ENCODE measurements around the gene LYL1. TPM values are rescaled to one million over a fixed set of nuclear protein-coding genes. Genes with fewer than 3 reads are reported as not detected.
A peak's percentile ranks its signal among the peaks of the same experiment; 100 is the strongest.

LYL1 gene
- total RNA-seq, 2 experiments from 2014 or later: 2.0 to 2.5 TPM

DNA sequence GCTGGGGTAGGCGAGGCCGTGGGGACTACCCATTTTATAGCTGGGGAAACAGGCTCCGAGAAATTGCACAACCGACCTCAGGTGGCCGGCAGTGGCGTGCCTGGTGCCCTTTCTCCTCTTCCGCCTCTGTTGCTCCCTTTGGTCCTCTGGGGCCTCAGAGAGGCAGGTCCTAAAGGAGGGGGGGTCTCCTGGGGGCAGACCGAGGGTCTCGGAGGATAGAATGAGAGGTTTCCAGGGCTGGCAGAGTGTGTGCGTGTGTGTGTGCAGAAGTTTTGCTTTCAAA, 36.2 kb upstream of the LYL1 start:
- DNase-seq: no peak
- CTCF ChIA-PET: no interaction called here
- Mint-ChIP-seq H3K4me1 (peaks cover 4% of the 10 kb centered on the region), H3K27ac (no peak overlapping the region), H3K27me3 (no peaks in the 10 kb centered on the region), H3K4me3 (no peak overlapping the region), H3K36me3 (ENCODE audit: low read depth) (peaks cover 9% of the 10 kb centered on the region), H3K9me3 (ENCODE audit: low read depth) (no peaks in the 10 kb centered on the region)
- ATAC-seq: no peak
- POLR2A ChIA-PET: no interaction called here
- intact Hi-C loops (cut with DNase I, micrococcal nuclease): no loop called here

DNA sequence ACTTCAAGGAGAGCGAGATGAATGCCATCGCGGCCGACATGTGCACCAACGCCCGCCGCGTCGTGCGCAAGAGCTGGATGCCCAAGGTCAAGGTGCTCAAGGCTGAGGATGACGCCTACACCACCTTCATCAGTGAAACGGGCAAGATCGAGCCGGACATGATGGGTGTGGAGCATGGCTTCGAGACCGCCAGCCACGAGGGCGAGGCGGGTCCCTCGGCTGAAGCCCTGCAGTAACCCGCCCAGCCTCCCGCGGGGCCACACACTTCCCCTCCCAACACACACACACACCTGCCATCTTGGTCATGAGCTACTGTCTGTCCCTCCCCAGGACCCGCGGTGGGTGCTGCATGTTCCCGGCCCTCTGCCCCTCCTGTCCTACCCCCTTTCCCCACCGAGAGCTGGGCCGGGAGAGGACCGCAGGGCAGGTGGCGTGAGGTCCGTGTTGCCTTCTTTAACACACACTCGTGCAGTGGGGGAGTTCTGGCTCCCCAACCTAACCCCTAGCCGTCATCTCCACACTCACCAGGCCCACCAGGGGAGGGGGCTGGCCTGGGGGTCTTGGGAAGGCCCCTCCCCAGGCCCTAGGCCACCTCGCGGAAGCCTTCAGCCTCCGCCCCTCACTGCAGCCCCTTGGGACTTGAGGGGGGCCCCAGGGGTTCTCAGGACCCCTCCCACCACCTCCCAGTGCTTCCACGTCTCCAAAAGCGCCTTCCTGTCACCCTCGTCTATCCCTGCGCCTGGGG, 35.7 kb upstream of the LYL1 start:
- no peak for ATAC-seq

DNA sequence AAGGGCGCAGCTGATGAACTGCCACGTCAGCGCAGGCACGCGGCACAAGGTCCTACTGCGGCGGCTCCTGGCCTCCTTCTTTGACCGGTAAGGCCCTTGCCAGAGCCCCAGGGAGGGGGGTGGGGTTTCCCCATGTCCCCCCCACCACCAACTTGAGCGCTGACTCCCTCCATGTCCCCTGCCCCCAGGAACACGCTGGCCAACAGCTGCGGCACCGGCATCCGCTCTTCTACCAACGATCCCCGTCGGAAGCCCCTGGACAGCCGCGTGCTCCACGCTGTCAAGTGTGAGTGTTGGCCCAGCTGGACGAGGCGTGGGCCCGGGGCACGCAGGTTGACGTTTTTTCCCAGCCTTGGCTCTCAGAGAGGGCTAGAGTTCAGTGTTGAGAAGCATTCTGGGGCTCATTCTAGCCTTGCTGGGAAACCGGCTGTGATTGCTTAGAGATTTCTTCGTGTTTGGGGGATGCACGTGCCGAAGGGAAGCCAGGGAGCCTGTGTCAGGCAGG, 34.7 kb upstream of the LYL1 start:
- no peak for ATAC-seq
- Mint-ChIP-seq H3K27ac (no peak overlapping the region), H3K4me3 (no peak overlapping the region), H3K36me3 (ENCODE audit: low read depth) (peaks cover 21% of the 10 kb centered on the region), H3K9me3 (ENCODE audit: low read depth) (no peaks in the 10 kb centered on the region), H3K27me3 (no peaks in the 10 kb centered on the region), H3K4me1 (peaks cover 18% of the 10 kb centered on the region)
- intact Hi-C loops (cut with DNase I, micrococcal nuclease): no loop called here
- no peak for DNase-seq
- ChIA-PET POLR2A (no interaction called here), CTCF (interaction anchor here (1.1 kb wide), 1 partner anchor 9 kb away, joined by 3 read pairs; no protein-coding TSS in a partner anchor)

More for the DNA sequence above, 35.7 kb upstream of the LYL1 start:
- Mint-ChIP-seq H3K4me1 (peaks cover 8% of the 10 kb centered on the region), H3K36me3 (ENCODE audit: low read depth) (peaks cover 13% of the 10 kb centered on the region), H3K4me3 (no peak overlapping the region), H3K27ac (no peak overlapping the region), H3K9me3 (ENCODE audit: low read depth) (no peaks in the 10 kb centered on the region), H3K27me3 (no peaks in the 10 kb centered on the region)
- POLR2A ChIA-PET: no interaction called here
- intact Hi-C loops (cut with DNase I, micrococcal nuclease): no loop called here
- no peak for DNase-seq
- CTCF ChIA-PET: no interaction called here

- intact Hi-C loops (cut with DNase I, micrococcal nuclease): no loop called here
- Mint-ChIP-seq H3K4me3 (no peak overlapping the region), H3K27me3 (no peaks in the 10 kb centered on the region), H3K4me1 (peaks cover 34% of the 10 kb centered on the region), H3K9me3 (ENCODE audit: low read depth) (no peaks in the 10 kb centered on the region), H3K27ac (no peak overlapping the region), H3K36me3 (ENCODE audit: low read depth) (peaks cover 27% of the 10 kb centered on the region)
- POLR2A ChIA-PET: no interaction called here
- DNase-seq (no peak), ATAC-seq (no peak)
- CTCF ChIA-PET: interaction anchor here (0.5 kb wide), 1 partner anchor 1363 kb away, joined by 4 read pairs; no protein-coding TSS in a partner anchor
Observed at GRCh38 chr19:13135068-13136062, 32.7 kb upstream of the LYL1 start.

DNA sequence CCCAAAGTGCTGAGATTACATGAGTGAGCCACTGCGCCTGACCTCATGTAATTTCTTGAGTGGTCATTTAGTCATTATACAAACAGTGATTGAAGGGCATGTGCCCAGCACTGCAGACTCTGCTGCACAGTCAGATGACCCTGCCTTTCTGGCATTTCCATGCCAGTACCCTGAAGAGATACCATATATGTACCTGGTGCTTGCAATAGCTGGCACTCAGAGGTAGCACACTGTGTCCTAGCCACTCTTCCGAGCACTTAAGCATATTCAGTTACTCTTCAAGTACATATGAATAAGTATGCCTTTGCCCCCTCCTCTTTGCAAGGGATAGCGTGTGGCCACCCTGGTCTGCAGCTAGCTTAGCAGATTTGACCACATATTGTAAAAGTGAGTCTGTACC, 32.0 kb upstream of the LYL1 start:
- Mint-ChIP-seq H3K27ac (no peak overlapping the region), H3K36me3 (ENCODE audit: low read depth) (peaks cover 27% of the 10 kb centered on the region), H3K4me1 (peaks cover 34% of the 10 kb centered on the region), H3K9me3 (ENCODE audit: low read depth) (no peaks in the 10 kb centered on the region), H3K27me3 (no peaks in the 10 kb centered on the region), H3K4me3 (no peak overlapping the region)
- ATAC-seq (no peak), DNase-seq (no peak)
- ChIA-PET POLR2A (no interaction called here), CTCF (interaction anchor here (0.5 to 1.0 kb wide), 3 partner anchors 20 to 1363 kb away, joined by 4 read pairs; no protein-coding TSS in a partner anchor)
- intact Hi-C loops (cut with DNase I, micrococcal nuclease): no loop called here

DNA sequence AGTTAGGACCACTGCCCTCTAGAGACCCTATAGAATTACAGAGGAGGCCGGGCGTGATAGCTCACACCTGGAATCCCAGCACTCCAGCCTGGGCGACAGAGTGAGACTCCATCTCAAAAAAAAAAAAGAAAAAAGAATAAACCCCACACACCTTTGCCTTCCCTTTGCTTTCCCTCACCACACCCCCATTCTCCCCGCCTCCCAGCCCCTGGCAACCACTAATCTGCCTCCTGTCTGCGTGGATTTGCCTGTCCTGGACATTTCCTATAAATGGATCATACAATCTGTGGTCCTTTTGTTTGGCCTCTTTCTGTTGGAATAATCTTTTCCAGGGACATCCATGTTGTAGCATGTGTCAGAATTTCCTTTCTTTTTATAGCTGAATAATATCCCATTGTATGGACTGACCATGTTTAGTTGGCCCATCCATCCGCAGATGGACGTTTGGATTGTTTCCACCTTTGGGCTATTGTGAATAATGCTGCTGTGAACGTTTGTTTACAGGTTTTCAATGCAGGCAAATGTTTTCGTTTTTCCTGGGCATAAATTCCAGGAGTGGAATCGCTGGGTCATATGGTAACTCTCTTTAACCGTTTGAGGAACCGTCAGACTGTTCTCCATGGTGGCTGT, 30.7 kb upstream of the LYL1 start:
- ChIA-PET CTCF (interaction anchor here (0.9 to 2.0 kb wide), 6 partner anchors 14 to 168 kb away, joined by 4 to 10 read pairs (median 5); partner anchors contain the start of genes IER2, NACC1 and STX10), POLR2A (interaction anchor here (0.6 to 1.5 kb wide), 3 partner anchors 16 to 128 kb away, joined by 3 to 9 read pairs (median 3); no protein-coding TSS in a partner anchor)
- ATAC-seq (no peak), DNase-seq (no peak)
- no peaks in the 10 kb centered on the region for H3K9me3 Mint-ChIP-seq (ENCODE audit: low read depth)
- peak overlapping the region; percentile 93 for H3K27ac Mint-ChIP-seq
- H3K27me3 Mint-ChIP-seq: no peaks in the 10 kb centered on the region
- peaks cover 27% of the 10 kb centered on the region for H3K36me3 Mint-ChIP-seq (ENCODE audit: low read depth)
- peak overlapping the region; percentile 43 for H3K4me3 Mint-ChIP-seq
- H3K4me1 Mint-ChIP-seq: peaks cover 36% of the 10 kb centered on the region
- intact Hi-C loops (cut with DNase I, micrococcal nuclease): loop anchor here in 1 of 2 experiments (2.0 kb wide), 1 partner anchor 29 kb away; no protein-coding TSS in a partner anchor

- intact Hi-C loops (cut with DNase I, micrococcal nuclease): loop anchor here (1.0 to 2.0 kb wide), 7 partner anchors 14 to 76 kb away; partner anchors contain the start of genes IER2 (in 1 of the 2), NACC1 (in 1 of the 2), STX10 (in 1 of the 2) and TRMT1 (in 1 of the 2)
- peak; percentile 81 for DNase-seq
- H3K4me3 Mint-ChIP-seq: peak overlapping the region; percentile 43
- ATAC-seq: peak; percentile 98
- H3K27me3 Mint-ChIP-seq: no peaks in the 10 kb centered on the region
- ChIA-PET CTCF (interaction anchor here (0.6 to 2.0 kb wide), 14 partner anchors 12 to 167 kb away, joined by 3 to 10 read pairs (median 4); partner anchors contain the start of genes IER2, NACC1 and STX10), POLR2A (interaction anchor here (0.6 to 1.5 kb wide), 8 partner anchors 11 to 238 kb away, joined by 3 to 10 read pairs (median 4); no protein-coding TSS in a partner anchor)
- peaks cover 25% of the 10 kb centered on the region for H3K36me3 Mint-ChIP-seq (ENCODE audit: low read depth)
- H3K4me1 Mint-ChIP-seq: peaks cover 41% of the 10 kb centered on the region
- H3K27ac Mint-ChIP-seq: peak overlapping the region; percentile 93
- H3K9me3 Mint-ChIP-seq (ENCODE audit: low read depth): no peaks in the 10 kb centered on the region
Observed at GRCh38 chr19:13132471-13133180, 30.0 kb upstream of the LYL1 start.

- no peak for ATAC-seq
- CTCF ChIA-PET: interaction anchor here (1.3 to 2.0 kb wide), 3 partner anchors 10 to 64 kb away, joined by 3 to 10 read pairs (median 5); no protein-coding TSS in a partner anchor
- no peaks in the 10 kb centered on the region for H3K9me3 Mint-ChIP-seq (ENCODE audit: low read depth)
- POLR2A ChIA-PET: no interaction called here
- H3K36me3 Mint-ChIP-seq (ENCODE audit: low read depth): peaks cover 23% of the 10 kb centered on the region
- intact Hi-C loops (cut with DNase I, micrococcal nuclease): no loop called here
- no peaks in the 10 kb centered on the region for H3K27me3 Mint-ChIP-seq
- peak overlapping the region; percentile 87 for H3K27ac Mint-ChIP-seq
- DNase-seq: no peak
- peaks cover 43% of the 10 kb centered on the region for H3K4me1 Mint-ChIP-seq
- H3K4me3 Mint-ChIP-seq: no peak overlapping the region
Observed at GRCh38 chr19:13130886-13131490, 28.3 kb upstream of the LYL1 start.

DNA sequence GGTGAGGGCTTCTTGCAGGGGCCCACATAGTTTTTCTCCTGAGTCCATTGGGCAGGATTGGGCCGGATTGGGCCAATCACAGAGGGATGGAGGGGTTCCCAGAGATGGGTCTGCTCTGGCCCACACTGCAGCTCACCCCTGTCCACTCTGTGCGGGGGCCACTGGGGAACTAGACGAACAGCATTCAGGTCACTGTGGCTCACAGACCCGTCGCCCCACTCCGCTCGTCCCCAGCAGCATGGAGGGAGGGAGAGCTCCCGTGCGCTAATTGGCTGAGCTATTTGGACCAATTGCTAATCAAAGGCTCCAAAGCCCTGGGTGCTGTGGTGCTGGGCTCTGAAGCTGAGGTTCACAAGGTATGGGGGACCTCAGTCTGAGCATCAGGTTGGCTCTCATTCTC, 26.7 kb upstream of the LYL1 start:
- Mint-ChIP-seq H3K27ac (no peak overlapping the region), H3K36me3 (ENCODE audit: low read depth) (peaks cover 23% of the 10 kb centered on the region), H3K4me1 (peaks cover 41% of the 10 kb centered on the region), H3K27me3 (no peaks in the 10 kb centered on the region), H3K9me3 (ENCODE audit: low read depth) (no peaks in the 10 kb centered on the region), H3K4me3 (no peak overlapping the region)
- no peak for DNase-seq
- POLR2A ChIA-PET: no interaction called here
- intact Hi-C loops (cut with DNase I, micrococcal nuclease): no loop called here
- CTCF ChIA-PET: interaction anchor here (1.4 kb wide), 1 partner anchor 25 kb away, joined by 5 read pairs; no protein-coding TSS in a partner anchor
- no peak for ATAC-seq

GRCh38 chr19:13128583-13128982, 25.9 kb upstream of the LYL1 start:
- Mint-ChIP-seq H3K4me1 (peaks cover 37% of the 10 kb centered on the region), H3K36me3 (ENCODE audit: low read depth) (peaks cover 24% of the 10 kb centered on the region), H3K9me3 (ENCODE audit: low read depth) (no peaks in the 10 kb centered on the region), H3K27me3 (no peaks in the 10 kb centered on the region), H3K27ac (no peak overlapping the region), H3K4me3 (no peak overlapping the region)
- CTCF ChIA-PET: interaction anchor here (0.6 to 1.4 kb wide), 5 partner anchors 8 to 297 kb away, joined by 3 to 5 read pairs (median 3); no protein-coding TSS in a partner anchor
- DNase-seq: no peak
- POLR2A ChIA-PET: interaction anchor here (0.6 to 1.2 kb wide), 3 partner anchors 27 to 686 kb away, joined by 3 to 4 read pairs (median 3); no protein-coding TSS in a partner anchor
- ATAC-seq: no peak
- intact Hi-C loops (cut with DNase I, micrococcal nuclease): no loop called here
